Fibroblast of lung (primary cell): ENCODE data around the gene KNCN.

ENCODE experiments used
- CTCF ChIP-seq, 2 donors: IDR thresholded peaks in 1 of 2; conservative IDR thresholded peaks in 1 of 2; 1 replicate in 1 of 2; 2 replicates in 1 of 2; pipeline ENCODE4 v1.5.1; 2011 to 2012; ENCODE audit warnings: low read length in 2 of 2, control low read depth in 1 of 2, inconsistent platforms in 1 of 2, low read depth in 1 of 2, mild to moderate bottlenecking in 1 of 2
- EZH2 ChIP-seq: IDR thresholded peaks from 2 replicates; pipeline ENCODE4 v1.5.1; 2012; ENCODE audit warnings: low read length, control low read depth, mild to moderate bottlenecking; ENCODE audit errors: missing control alignments

- no peak for TF ChIP-seq CTCF (conservative IDR thresholded peaks at IDR 0.05 in 1 of 2, IDR thresholded peaks at IDR 0.05 in 1 of 2; ENCODE audit: low read depth in 1 of 2, low read length in 2 of 2)
- no peak for TF ChIP-seq EZH2
These were observed 26.6 kb downstream of the KNCN start for GRCh38 chr1:46524843-46525242.
